ENCODE data around the gene METTL16. TPM values are rescaled to one million over a fixed set of nuclear protein-coding genes. Genes with fewer than 3 reads are reported as not detected.

The METTL16 gene
- total and polyA plus RNA-seq, 9 of the 15 experiments (the other 6 are each of a cell fraction or from before 2014, with no cell fraction given): 12.1 to 30.5 (median 19.8) TPM

DNA sequence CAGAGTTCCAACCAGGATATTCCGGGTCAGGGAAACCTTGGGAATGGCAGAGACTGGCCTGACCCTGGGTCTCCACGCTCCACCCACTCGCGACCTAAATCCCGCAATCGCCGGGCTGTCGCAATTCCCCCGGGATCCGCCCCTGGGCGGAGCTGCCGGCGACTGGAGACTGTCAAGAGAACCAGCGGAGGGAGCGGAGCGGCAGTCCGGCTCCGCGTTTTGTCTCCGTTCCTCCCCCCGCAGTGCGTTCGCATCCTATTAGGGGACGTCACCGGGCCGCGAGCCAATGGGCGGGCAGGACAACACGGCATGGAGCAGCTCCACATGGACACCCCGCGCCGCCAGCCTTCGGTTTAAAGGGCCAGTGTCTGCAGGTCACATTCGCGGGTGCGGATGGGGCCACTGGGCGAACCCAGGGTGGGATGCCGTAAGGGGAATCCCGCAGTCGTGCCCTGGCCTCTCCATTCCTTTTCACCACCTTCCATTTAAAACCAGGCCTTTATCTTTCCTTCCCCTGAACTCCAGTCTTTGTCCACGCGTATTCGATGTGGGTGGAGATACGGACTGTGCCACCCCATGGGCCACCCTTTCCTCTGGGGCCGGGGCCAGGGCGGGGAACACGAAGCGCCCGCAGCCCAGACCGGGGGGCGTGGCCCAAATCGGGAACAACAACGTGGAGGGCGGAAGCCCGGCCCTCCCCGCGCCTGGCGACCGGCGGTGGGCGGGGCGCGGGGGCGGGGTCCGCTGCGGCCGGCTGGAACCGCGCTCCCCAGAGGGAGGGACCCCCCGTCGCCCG is 110.1 kb downstream of the METTL16 start (continued):
- TF ChIP-seq MAFK (IDR thresholded peaks at IDR 0.05; ENCODE audit: low read length): no peak
- TF ChIP-seq CBX5 (IDR thresholded peaks at IDR 0.05; ENCODE audit: borderline replicate concordance, low read depth): no peak
- peak; percentile 43; the same call in 1 of the 2 replicates for TF ChIP-seq BRD4 (IDR thresholded peaks at IDR 0.05)
- peak; percentile 91 for TF ChIP-seq CREM (IDR thresholded peaks at IDR 0.05; ENCODE audit: low read depth)
- 0 out of 2 replicates have a peak, but pooled peaks have one; percentile 38 for TF ChIP-seq ATF1 (CRISPR knock-in tag; IDR thresholded peaks at IDR 0.05)
- TF ChIP-seq ATF1 (tag; IDR thresholded peaks at IDR 0.05): peak; percentile 96
- no peak for TF ChIP-seq ZNF24 (IDR thresholded peaks at IDR 0.05)
- TF ChIP-seq EP400 (IDR thresholded peaks at IDR 0.05): peak; percentile 88
- TF ChIP-seq, protein P1, sequence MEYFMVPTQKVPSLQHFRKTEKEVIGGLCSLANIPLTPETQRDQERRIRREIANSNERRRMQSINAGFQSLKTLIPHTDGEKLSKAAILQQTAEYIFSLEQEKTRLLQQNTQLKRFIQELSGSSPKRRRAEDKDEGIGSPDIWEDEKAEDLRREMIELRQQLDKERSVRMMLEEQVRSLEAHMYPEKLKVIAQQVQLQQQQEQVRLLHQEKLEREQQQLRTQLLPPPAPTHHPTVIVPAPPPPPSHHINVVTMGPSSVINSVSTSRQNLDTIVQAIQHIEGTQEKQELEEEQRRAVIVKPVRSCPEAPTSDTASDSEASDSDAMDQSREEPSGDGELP (CRISPR knock-in tag; IDR thresholded peaks at IDR 0.05; ENCODE audit: borderline replicate concordance): peak; percentile 89
- peak; percentile 29 for TF ChIP-seq CHD1 (IDR thresholded peaks at IDR 0.05; ENCODE audit: low read length)
- TF ChIP-seq MYC (IDR thresholded peaks at IDR 0.05; ENCODE audit: low read depth, low read length): peak; percentile 79
- TF ChIP-seq MYC (CRISPR knock-in tag; IDR thresholded peaks at IDR 0.05; ENCODE audit: borderline replicate concordance, low read depth): no peak
- TF ChIP-seq, protein P2, sequence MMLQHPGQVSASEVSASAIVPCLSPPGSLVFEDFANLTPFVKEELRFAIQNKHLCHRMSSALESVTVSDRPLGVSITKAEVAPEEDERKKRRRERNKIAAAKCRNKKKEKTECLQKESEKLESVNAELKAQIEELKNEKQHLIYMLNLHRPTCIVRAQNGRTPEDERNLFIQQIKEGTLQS (IDR thresholded peaks at IDR 0.05): 0 out of 2 replicates have a peak, but pooled peaks have one; percentile 40
- TF ChIP-seq, protein P2 (CRISPR knock-in tag; conservative IDR thresholded peaks at IDR 0.05): no peak
- no peak for TF ChIP-seq ELF2 (CRISPR knock-in tag; IDR thresholded peaks at IDR 0.05)
- TF ChIP-seq, protein P3, sequence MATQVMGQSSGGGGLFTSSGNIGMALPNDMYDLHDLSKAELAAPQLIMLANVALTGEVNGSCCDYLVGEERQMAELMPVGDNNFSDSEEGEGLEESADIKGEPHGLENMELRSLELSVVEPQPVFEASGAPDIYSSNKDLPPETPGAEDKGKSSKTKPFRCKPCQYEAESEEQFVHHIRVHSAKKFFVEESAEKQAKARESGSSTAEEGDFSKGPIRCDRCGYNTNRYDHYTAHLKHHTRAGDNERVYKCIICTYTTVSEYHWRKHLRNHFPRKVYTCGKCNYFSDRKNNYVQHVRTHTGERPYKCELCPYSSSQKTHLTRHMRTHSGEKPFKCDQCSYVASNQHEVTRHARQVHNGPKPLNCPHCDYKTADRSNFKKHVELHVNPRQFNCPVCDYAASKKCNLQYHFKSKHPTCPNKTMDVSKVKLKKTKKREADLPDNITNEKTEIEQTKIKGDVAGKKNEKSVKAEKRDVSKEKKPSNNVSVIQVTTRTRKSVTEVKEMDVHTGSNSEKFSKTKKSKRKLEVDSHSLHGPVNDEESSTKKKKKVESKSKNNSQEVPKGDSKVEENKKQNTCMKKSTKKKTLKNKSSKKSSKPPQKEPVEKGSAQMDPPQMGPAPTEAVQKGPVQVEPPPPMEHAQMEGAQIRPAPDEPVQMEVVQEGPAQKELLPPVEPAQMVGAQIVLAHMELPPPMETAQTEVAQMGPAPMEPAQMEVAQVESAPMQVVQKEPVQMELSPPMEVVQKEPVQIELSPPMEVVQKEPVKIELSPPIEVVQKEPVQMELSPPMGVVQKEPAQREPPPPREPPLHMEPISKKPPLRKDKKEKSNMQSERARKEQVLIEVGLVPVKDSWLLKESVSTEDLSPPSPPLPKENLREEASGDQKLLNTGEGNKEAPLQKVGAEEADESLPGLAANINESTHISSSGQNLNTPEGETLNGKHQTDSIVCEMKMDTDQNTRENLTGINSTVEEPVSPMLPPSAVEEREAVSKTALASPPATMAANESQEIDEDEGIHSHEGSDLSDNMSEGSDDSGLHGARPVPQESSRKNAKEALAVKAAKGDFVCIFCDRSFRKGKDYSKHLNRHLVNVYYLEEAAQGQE (IDR thresholded peaks at IDR 0.05; ENCODE audit: borderline replicate concordance): peak; percentile 15; the same call in 1 of the 2 replicates
- TF ChIP-seq, protein P3 (CRISPR knock-in tag; IDR thresholded peaks at IDR 0.05; ENCODE audit: low read depth): no peak
- TF ChIP-seq RNF2 (IDR thresholded peaks at IDR 0.05): peak; percentile 31; the same call in 1 of the 2 replicates
- TF ChIP-seq MEIS2 (IDR thresholded peaks at IDR 0.05; ENCODE audit: partially characterized antibody): no peak
- 0 out of 2 replicates have a peak, but pooled peaks have one; percentile 57 for TF ChIP-seq HDAC2 (IDR thresholded peaks at IDR 0.05)
- no peak for TF ChIP-seq RAD21 (CRISPR knock-in tag; conservative IDR thresholded peaks at IDR 0.05 in 1 of 2, IDR thresholded peaks at IDR 0.05 in 1 of 2)

All from K562 (cell line).